HL-60 (cell line): ENCODE measurements around the gene ARHGAP10.
"Not testable (repeated sequence)": the region's sequence is repeated elsewhere in the genome, so short reads cannot be mapped to it uniquely, and the experiment has no call there.

Experiments used
- DNase-seq, 2 experiments: peaks; one replicate each; pipeline ENCODE4 v3.0.0-alpha.2; 2010 to 2020; ENCODE audit warnings: low read depth in 1 of 2, low spot score in 1 of 2
- H3K27ac ChIP-seq: fragments of 250-450 bp; sonication (Bioruptor Pico); replicated peaks from 2 replicates; pipeline ENCODE4 v1.5.1; 2020; ENCODE audit warnings: mild to moderate bottlenecking, moderate library complexity
- H3K27me3 ChIP-seq: fragments of 250-450 bp; sonication (Bioruptor Pico); 2 replicates; pipeline ENCODE4 v1.5.1; 2021; ENCODE audit warnings: mild to moderate bottlenecking, moderate library complexity; ENCODE audit not compliant: insufficient read depth, poor library complexity, severe bottlenecking
- H3K4me3 ChIP-seq: replicated peaks from 2 replicates; pipeline ENCODE4 v1.5.1; 2011; ENCODE audit warnings: mild to moderate bottlenecking, control low read depth, low read length; ENCODE audit not compliant: insufficient read depth
- GABPA ChIP-seq: IDR thresholded peaks from 2 replicates; pipeline ENCODE4 v1.6.1; 2012; ENCODE audit warnings: low read depth
- POLR2AphosphoS5 ChIP-seq: IDR thresholded peaks from 2 replicates; pipeline ENCODE4 v1.6.1; 2012; ENCODE audit warnings: low read depth
- REST ChIP-seq: IDR thresholded peaks from 2 replicates; pipeline ENCODE4 v1.6.1; 2012; ENCODE audit warnings: low read depth; ENCODE audit not compliant: insufficient replicate concordance
- SPI1 ChIP-seq: IDR thresholded peaks from 2 replicates; pipeline ENCODE4 v1.6.1; 2012; ENCODE audit warnings: low read depth, mild to moderate bottlenecking, borderline replicate concordance
- TF ChIP-seq, protein P1 (sequence below): IDR thresholded peaks from one replicate; pipeline ENCODE4 v1.5.1; 2011; ENCODE audit warnings: low read length, control low read depth, inconsistent platforms; ENCODE audit not compliant: insufficient read depth

Gene ARHGAP10

DNA sequence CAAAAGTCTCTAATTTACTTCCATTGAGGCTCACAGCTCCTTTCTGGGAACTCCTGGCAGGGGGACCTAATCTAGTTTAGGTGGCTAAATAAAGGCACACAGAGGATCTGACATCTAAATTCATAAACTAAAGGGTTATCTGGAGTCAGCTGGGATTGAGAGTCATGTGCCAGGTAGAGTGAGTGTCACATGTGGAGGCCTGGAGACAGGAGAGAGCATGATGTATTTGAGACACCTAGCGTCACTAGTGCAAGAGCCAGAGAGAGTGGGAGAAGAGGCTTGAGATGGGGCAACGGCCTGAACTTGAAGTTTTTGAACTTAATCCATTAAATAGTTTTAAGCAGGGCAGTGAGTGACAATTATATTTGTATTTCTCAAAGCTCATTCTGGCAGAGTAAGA lies 152.6 kb downstream of the ARHGAP10 start:
- TF ChIP-seq SPI1 (no peak), GABPA (no peak), POLR2AphosphoS5 (no peak), REST (no peak)
- TF ChIP-seq, protein P1, sequence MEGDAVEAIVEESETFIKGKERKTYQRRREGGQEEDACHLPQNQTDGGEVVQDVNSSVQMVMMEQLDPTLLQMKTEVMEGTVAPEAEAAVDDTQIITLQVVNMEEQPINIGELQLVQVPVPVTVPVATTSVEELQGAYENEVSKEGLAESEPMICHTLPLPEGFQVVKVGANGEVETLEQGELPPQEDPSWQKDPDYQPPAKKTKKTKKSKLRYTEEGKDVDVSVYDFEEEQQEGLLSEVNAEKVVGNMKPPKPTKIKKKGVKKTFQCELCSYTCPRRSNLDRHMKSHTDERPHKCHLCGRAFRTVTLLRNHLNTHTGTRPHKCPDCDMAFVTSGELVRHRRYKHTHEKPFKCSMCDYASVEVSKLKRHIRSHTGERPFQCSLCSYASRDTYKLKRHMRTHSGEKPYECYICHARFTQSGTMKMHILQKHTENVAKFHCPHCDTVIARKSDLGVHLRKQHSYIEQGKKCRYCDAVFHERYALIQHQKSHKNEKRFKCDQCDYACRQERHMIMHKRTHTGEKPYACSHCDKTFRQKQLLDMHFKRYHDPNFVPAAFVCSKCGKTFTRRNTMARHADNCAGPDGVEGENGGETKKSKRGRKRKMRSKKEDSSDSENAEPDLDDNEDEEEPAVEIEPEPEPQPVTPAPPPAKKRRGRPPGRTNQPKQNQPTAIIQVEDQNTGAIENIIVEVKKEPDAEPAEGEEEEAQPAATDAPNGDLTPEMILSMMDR, result no peak
- no peak overlapping the region for H3K27ac ChIP-seq
- H3K4me3 ChIP-seq, result no peak overlapping the region
- no peaks in the 10 kb centered on the region for H3K27me3 ChIP-seq
- DNase-seq, result no peak

GRCh38 chr4:147885216-147885615 lies 153.3 kb downstream of the ARHGAP10 start:
- H3K27me3 ChIP-seq, H3K4me3 ChIP-seq, H3K27ac ChIP-seq, DNase-seq: not testable (repeated sequence)

GRCh38 chr4:147891476-147892115 lies 159.7 kb downstream of the ARHGAP10 start:
- Histone ChIP-seq H3K27ac (no peak overlapping the region), H3K4me3 (no peak overlapping the region), H3K27me3 (no peaks in the 10 kb centered on the region)
- no peak for DNase-seq
- TF ChIP-seq, protein P1, result no peak
- TF ChIP-seq POLR2AphosphoS5 (no peak), REST (no peak), SPI1 (no peak), GABPA (no peak)

- DNase-seq, result no peak
- no peak overlapping the region for H3K27ac ChIP-seq
Measured at GRCh38 chr4:147899512-147899911, 167.6 kb downstream of the ARHGAP10 start.

More at GRCh38 chr4:147899512-147899911, 167.6 kb downstream of the ARHGAP10 start:
- Histone ChIP-seq H3K4me3 (no peak overlapping the region), H3K27me3 (no peaks in the 10 kb centered on the region)
- TF ChIP-seq, protein P1, result no peak
- TF ChIP-seq REST, result no peak
- no peak for TF ChIP-seq GABPA
- TF ChIP-seq POLR2AphosphoS5, result no peak
- TF ChIP-seq SPI1, result no peak
